Breast epithelium (tissue), 3 donors: Measurements from ENCODE around the gene KCNIP4.

Experiments used
- POLR2AphosphoS5 ChIP-seq, 3 donors: sonication (generic); formaldehyde crosslinking; IDR thresholded peaks; one replicate each; pipeline ENCODE4 v1.6.1; 2017; ENCODE audit warnings: antibody characterized with exemption in 3 of 3
- TF ChIP-seq, protein P1 (sequence below), 3 donors: fragments of 450-650 bp; IDR thresholded peaks; one replicate each; pipeline ENCODE4 v1.5.1; 2016 to 2017; ENCODE audit warnings: antibody characterized with exemption in 3 of 3, mild to moderate bottlenecking in 3 of 3, moderate library complexity in 3 of 3

GRCh38 chr4:20938204-20938603, 1010.4 kb downstream of the KCNIP4 start:
- TF ChIP-seq, protein P1, sequence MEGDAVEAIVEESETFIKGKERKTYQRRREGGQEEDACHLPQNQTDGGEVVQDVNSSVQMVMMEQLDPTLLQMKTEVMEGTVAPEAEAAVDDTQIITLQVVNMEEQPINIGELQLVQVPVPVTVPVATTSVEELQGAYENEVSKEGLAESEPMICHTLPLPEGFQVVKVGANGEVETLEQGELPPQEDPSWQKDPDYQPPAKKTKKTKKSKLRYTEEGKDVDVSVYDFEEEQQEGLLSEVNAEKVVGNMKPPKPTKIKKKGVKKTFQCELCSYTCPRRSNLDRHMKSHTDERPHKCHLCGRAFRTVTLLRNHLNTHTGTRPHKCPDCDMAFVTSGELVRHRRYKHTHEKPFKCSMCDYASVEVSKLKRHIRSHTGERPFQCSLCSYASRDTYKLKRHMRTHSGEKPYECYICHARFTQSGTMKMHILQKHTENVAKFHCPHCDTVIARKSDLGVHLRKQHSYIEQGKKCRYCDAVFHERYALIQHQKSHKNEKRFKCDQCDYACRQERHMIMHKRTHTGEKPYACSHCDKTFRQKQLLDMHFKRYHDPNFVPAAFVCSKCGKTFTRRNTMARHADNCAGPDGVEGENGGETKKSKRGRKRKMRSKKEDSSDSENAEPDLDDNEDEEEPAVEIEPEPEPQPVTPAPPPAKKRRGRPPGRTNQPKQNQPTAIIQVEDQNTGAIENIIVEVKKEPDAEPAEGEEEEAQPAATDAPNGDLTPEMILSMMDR (IDR thresholded peaks at IDR 0.05): no peak
- TF ChIP-seq POLR2AphosphoS5 (IDR thresholded peaks at IDR 0.05): no peak
